Heart left ventricle (tissue), 16 donors: ENCODE measurements around the gene CCDC136. TPM values are rescaled to one million over a fixed set of nuclear protein-coding genes. Genes with fewer than 3 reads are reported as not detected.

Experiments
- ATAC-seq, 4 donors: fragments of 200-7000 bp; cut with Tn5 transposase; one replicate each; pipeline ENCODE4 v1.9.1; 2020 to 2022; ENCODE audit warnings: moderate library complexity in 4 of 4, mild to moderate bottlenecking in 3 of 4, moderate number of reproducible peaks in 1 of 4
- DNase-seq, 5 donors: peaks; one replicate each; pipeline ENCODE4 v3.0.0-alpha.2; 2020
- H3K27ac ChIP-seq, 12 donors: fragments of 200-600 bp; sonication (generic) in 4 of 12; one replicate each; pipeline versions ENCODE4 v1.5.0 to v1.8.0; 2016 to 2022; ENCODE audit warnings: mild to moderate bottlenecking in 2 of 12
- H3K27me3 ChIP-seq, 9 donors: fragments of 200-600 bp; sonication (generic) in 2 of 9; one replicate each; pipeline versions ENCODE4 v1.5.1 to v1.8.0; 2016 to 2022; ENCODE audit warnings: mild to moderate bottlenecking in 3 of 9
- H3K36me3 ChIP-seq, 9 donors: fragments of 200-600 bp; sonication (generic) in 2 of 9; one replicate each; pipeline versions ENCODE4 v1.5.0 to v1.8.0; 2018 to 2022; ENCODE audit warnings: mild to moderate bottlenecking in 2 of 9
- H3K4me1 ChIP-seq, 12 donors: fragments of 200-600 bp; sonication (generic) in 4 of 12; one replicate each; pipeline versions ENCODE4 v1.5.0 to v1.8.0; 2016 to 2022; ENCODE audit warnings: mild to moderate bottlenecking in 3 of 12
- H3K4me3 ChIP-seq, 12 donors: fragments of 200-600 bp; sonication (generic) in 4 of 12; one replicate each; pipeline versions ENCODE4 v1.5.0 to v1.8.0; 2017 to 2022; ENCODE audit warnings: mild to moderate bottlenecking in 9 of 12, moderate library complexity in 4 of 12
- H3K9me3 ChIP-seq, 12 donors: fragments of 200-600 bp; sonication (generic) in 4 of 12; one replicate each; pipeline versions ENCODE4 v1.5.0 to v1.8.0; 2016 to 2022; ENCODE audit warnings: mild to moderate bottlenecking in 1 of 12
- POLR2A ChIP-seq, 2 donors: fragments of 450-650 bp; IDR thresholded peaks; one replicate each; pipeline ENCODE4 v1.6.1; 2017; ENCODE audit warnings: antibody characterized with exemption in 2 of 2, mild to moderate bottlenecking in 2 of 2, moderate library complexity in 2 of 2
- WGBS, 4 donors: extraction: QIAGEN DNeasy Blood & Tissue Kit in 2 of 4; methylation state at CpG; one replicate each; pipeline versions ENCODE4 v1.1.5 to v1.1.7; 2013 to 2018; 5-methylcytosine and 5-hydroxymethylcytosine counted together
- intact Hi-C, 10 donors: fragments of 100-400 bp; cut with DNase I; formaldehyde crosslinking; loops; one replicate each; pipeline versions ENCODE4 v1.11.1 to v1.14.2; 2022
- polyA plus RNA-seq, 2 donors: library from polyadenylated mRNA; stranded (reverse); fragments of 200-250 nt; gene quantifications; one replicate each; pipeline ENCODE4 v1.2.3, GENCODE V29; 2013
- total RNA-seq, 9 donors: library from RNA; depleted of rRNA in 2 of 9; stranded (reverse); fragments of >200 nt in 2 of 9; fragmentation: NEBNext Ultra II Directional in 3 of 9; extraction: Animal tissue kit (Norgen Biotek cat#: 25700) in 3 of 9; gene quantifications; one replicate each; pipeline versions ENCODE4 v1.1.0 to v1.2.4, GENCODE V29; 2016 to 2023
- TF ChIP-seq, protein P1 (sequence below), 12 donors: fragments of 200-600 bp; sonication (generic) in 4 of 12; IDR thresholded peaks; one replicate each; pipeline versions ENCODE4 v1.5.0 to v1.8.0; 2018 to 2022; ENCODE audit warnings: antibody characterized with exemption in 12 of 12, mild to moderate bottlenecking in 5 of 12
- donor health status: ischemic (EF 13 %, LVEDD 7.1; RV severe dilation, severe dysfunction).
- donor health status: healthy with polysubstance abuse.
- donor health status: DM: no; HTN: yes; CAD: no.
- donor health status: DM: no; HTN: no; CAD: no.
- donor health status: ischemic (EF 25% LVEDD 6.9; RV normal size, moderate dysfunction).
- donor health status: ischemic (EF 25% LVEDD 5.7; RV mildly dilated, moderate dysfunction).
- donor health status: healthy.
- donor health status: DM: yes; HTN: yes; CAD: no.
- donor health status: ischemic (EF 35%, LVEDD 5.7; RV mildly dilated, moderate dysfunction).
- donor health status: nonischemic (EF 11% LVEDD 7.7; RV severe dilation, severe dysfunction).
- donor health status: DM: yes; HTN: yes; CAD: no.
- donor health status: PGD.
- donor health status: ischemic (EF 29% LVEDD 5.4; RV normal size, mild dysfunction).
- donor health status: nonischemic (EF 23%, LVEDD 6.1; RV moderate dilation, normal function).

Gene CCDC136
- total and polyA plus RNA-seq, 11 donors: 6.4 to 22.8 (median 10.4) TPM

DNA sequence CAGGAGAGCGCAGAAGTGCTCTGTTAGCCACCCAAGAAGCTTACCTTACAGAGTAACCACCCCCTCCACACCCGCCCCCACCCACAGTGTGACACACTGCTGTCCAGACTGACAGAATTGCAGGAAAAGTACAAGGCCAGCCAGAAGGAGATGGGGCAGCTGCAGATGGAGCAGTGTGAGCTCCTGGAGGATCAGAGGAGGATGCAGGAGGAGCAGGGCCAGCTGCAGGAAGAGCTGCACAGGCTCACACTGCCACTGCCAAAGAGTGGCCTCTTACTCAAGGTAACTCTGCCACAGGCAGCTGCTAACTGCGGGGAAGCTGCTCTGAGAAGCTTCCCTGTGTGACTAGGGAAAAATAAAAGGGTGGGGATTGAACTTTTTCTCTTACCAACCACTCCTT is 17.6 kb downstream of the CCDC136 start:
- no peak for TF ChIP-seq POLR2A (IDR thresholded peaks at IDR 0.05)
- TF ChIP-seq, protein P1, sequence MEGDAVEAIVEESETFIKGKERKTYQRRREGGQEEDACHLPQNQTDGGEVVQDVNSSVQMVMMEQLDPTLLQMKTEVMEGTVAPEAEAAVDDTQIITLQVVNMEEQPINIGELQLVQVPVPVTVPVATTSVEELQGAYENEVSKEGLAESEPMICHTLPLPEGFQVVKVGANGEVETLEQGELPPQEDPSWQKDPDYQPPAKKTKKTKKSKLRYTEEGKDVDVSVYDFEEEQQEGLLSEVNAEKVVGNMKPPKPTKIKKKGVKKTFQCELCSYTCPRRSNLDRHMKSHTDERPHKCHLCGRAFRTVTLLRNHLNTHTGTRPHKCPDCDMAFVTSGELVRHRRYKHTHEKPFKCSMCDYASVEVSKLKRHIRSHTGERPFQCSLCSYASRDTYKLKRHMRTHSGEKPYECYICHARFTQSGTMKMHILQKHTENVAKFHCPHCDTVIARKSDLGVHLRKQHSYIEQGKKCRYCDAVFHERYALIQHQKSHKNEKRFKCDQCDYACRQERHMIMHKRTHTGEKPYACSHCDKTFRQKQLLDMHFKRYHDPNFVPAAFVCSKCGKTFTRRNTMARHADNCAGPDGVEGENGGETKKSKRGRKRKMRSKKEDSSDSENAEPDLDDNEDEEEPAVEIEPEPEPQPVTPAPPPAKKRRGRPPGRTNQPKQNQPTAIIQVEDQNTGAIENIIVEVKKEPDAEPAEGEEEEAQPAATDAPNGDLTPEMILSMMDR (IDR thresholded peaks at IDR 0.05): no peak
- H3K36me3 ChIP-seq: peaks cover 0 to 17% (median 5%) of the 10 kb centered on the region in 9 donors
- WGBS, 4 donors: 76 to 89% (median 85%) methylated on average over 2 to 3 of the region's 3 CpGs
- DNase-seq (no peak), ATAC-seq (no peak)
- H3K27me3 ChIP-seq: no peaks in the 10 kb centered on the region
- intact Hi-C loops: no loop called here
- no peak overlapping the region for H3K4me3 ChIP-seq
- no peak overlapping the region for H3K27ac ChIP-seq
- H3K4me1 ChIP-seq: peaks cover 0 to 11% (median 4%) of the 10 kb centered on the region in 12 donors
- H3K9me3 ChIP-seq: no peaks in the 10 kb centered on the region

DNA sequence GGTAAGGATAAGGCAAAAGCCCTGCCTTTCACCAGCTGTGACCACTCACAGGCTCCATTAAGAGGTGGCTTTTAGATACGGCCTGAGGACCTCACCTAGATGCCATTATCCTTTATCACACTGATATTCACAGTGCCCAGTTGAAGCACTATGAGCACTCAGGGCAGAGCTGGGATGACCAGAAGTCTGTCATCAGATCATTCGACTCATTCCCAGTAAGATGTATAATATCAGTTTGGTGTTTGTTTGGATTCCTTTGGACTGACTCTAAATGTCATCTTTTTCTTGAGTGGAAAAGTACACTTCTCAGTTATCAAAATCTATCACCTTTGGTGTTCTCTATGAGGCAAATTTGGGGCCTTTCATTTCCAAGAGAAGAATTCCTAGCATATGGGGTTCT is 18.7 kb downstream of the CCDC136 start:
- no peaks in the 10 kb centered on the region for H3K27me3 ChIP-seq
- WGBS, 4 donors: 80 to 96% (median 92%) methylated on average over 2 of the region's 2 CpGs
- peaks cover 0 to 11% (median 4%) of the 10 kb centered on the region in 12 donors for H3K4me1 ChIP-seq
- intact Hi-C loops: no loop called here
- H3K27ac ChIP-seq: no peak overlapping the region
- DNase-seq (no peak), ATAC-seq (no peak)
- H3K36me3 ChIP-seq: peaks cover 0 to 9% (median 2%) of the 10 kb centered on the region in 9 donors
- no peak for TF ChIP-seq POLR2A (IDR thresholded peaks at IDR 0.05)
- TF ChIP-seq, protein P1 (IDR thresholded peaks at IDR 0.05): no peak
- no peak overlapping the region for H3K4me3 ChIP-seq
- H3K9me3 ChIP-seq: no peaks in the 10 kb centered on the region

DNA sequence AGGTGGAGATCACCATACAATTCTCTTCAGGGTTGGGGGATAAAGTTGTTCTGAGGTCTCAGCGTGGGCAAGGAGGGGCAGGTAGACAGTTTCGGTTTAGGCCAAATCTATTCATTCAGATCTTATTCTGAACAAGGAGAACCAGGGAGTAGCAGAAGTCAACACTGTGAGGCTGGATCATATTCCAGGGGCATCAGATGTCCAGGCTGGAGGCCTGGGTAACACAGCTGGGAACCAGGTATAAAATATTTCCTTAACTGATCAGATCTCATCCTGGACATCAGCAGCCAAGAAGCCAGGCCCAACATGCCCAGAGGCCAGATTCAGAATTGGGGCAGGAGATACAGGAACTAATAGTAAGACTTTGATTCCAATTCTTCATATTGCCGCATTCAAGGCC is 19.2 kb downstream of the CCDC136 start:
- 93 to 98% (median 95%) methylated on average over 3 of the region's 3 CpGs for WGBS, 4 donors
- TF ChIP-seq, protein P1 (IDR thresholded peaks at IDR 0.05): no peak
- no peak for TF ChIP-seq POLR2A (IDR thresholded peaks at IDR 0.05)
- Histone ChIP-seq H3K4me3 (no peak overlapping the region), H3K36me3 (peaks cover 0 to 7% (median 0%) of the 10 kb centered on the region in 9 donors), H3K9me3 (no peaks in the 10 kb centered on the region), H3K27ac (no peak overlapping the region), H3K27me3 (no peaks in the 10 kb centered on the region), H3K4me1 (peaks cover 0 to 11% (median 4%) of the 10 kb centered on the region in 12 donors)
- intact Hi-C loops: no loop called here
- DNase-seq (no peak), ATAC-seq (no peak)

DNA sequence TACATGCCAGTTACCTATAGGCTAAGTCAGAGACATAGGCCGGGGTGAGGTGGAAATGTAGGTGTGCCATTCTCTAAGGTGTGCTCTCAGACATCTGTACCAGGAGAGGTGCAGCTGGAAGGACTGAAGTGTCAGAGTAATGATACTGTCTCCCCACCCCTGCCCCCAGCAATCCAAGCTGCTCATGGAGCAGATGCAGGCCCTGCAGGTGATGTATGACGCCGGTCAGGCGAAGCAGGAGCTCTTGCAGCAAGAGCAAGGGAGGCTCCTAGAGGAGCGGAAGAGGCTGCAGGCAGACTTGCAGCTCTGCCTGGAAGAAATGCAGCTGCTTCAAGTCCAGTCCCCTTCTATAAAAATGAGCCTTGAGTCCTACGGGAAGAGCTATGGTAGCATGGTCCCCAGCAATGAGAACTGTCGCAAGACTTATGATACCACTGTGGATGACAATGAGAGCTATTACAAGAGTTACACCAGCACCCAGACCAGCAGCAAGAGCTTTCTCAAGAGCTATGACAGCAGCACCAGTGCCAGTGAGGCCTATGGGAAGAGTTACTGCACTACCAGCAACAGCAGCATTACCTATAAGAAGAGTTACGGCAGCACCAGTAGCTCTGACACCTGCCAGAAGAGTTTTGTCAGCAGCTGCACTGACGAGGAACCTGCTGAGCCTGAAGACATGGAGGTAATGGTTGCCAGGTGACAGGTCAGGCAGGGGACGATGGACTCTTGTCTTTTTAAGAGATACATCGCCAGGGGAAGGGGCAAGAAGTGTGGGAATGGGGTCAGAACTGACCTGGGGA is 20.1 kb downstream of the CCDC136 start:
- ATAC-seq: no peak
- TF ChIP-seq POLR2A (IDR thresholded peaks at IDR 0.05): no peak
- TF ChIP-seq, protein P1 (IDR thresholded peaks at IDR 0.05): no peak
- Histone ChIP-seq H3K4me3 (no peak overlapping the region), H3K27ac (no peak overlapping the region), H3K4me1 (peaks cover 0 to 11% (median 4%) of the 10 kb centered on the region in 12 donors), H3K36me3 (no peaks in the 10 kb centered on the region), H3K9me3 (no peaks in the 10 kb centered on the region), H3K27me3 (no peaks in the 10 kb centered on the region)
- WGBS, 4 donors: 88 to 97% (median 94%) methylated on average over 10 to 11 of the region's 11 CpGs
- intact Hi-C loops: no loop called here
- no peak for DNase-seq
